ENCODE data around the gene SPEM3. TPM values are rescaled to one million over a fixed set of nuclear protein-coding genes. Genes with fewer than 3 reads are reported as not detected.

The SPEM3 gene
- total RNA-seq, 1 donor from 2014 or later, result not detected

- TF ChIP-seq CTCF (IDR thresholded peaks at IDR 0.05), result no peak
- H3K4me1 Mint-ChIP-seq, result no peaks in the 10 kb centered on the region
- no peaks in the 10 kb centered on the region for H3K9me3 Mint-ChIP-seq
- ChIA-PET POLR2A (interaction anchor here (0.6 kb wide), 1 partner anchor 40 kb away, joined by 10 read pairs; no protein-coding TSS in a partner anchor), CTCF (no interaction called here)
- DNase-seq (no peak), ATAC-seq (ENCODE audit: low read depth) (no peak)
- H3K27me3 Mint-ChIP-seq, result peaks cover 5% of the 10 kb centered on the region
- H3K4me3 Mint-ChIP-seq, result no peak overlapping the region
- intact Hi-C loops (cut with micrococcal nuclease), result no loop called here
- H3K36me3 Mint-ChIP-seq (ENCODE audit: low read depth), result no peaks in the 10 kb centered on the region
- no peak overlapping the region for H3K27ac Mint-ChIP-seq
These were observed 13.8 kb upstream of the SPEM3 start for GRCh38 chr17:7414837-7415236.

- Mint-ChIP-seq H3K27me3 (peaks cover 3% of the 10 kb centered on the region), H3K27ac (no peak overlapping the region), H3K36me3 (ENCODE audit: low read depth) (no peaks in the 10 kb centered on the region), H3K9me3 (no peaks in the 10 kb centered on the region), H3K4me1 (no peaks in the 10 kb centered on the region), H3K4me3 (no peak overlapping the region)
- no peak for TF ChIP-seq CTCF (IDR thresholded peaks at IDR 0.05)
- ATAC-seq (ENCODE audit: low read depth), result no peak
- ChIA-PET CTCF (no interaction called here), POLR2A (no interaction called here)
- intact Hi-C loops (cut with micrococcal nuclease), result no loop called here
- no peak for DNase-seq
These were observed 12.9 kb upstream of the SPEM3 start for GRCh38 chr17:7415784-7416183.

- ChIA-PET POLR2A (interaction anchor here (0.5 kb wide), 1 partner anchor 450 kb away, joined by 4 read pairs; no protein-coding TSS in a partner anchor), CTCF (no interaction called here)
- intact Hi-C loops (cut with micrococcal nuclease), result no loop called here
- Mint-ChIP-seq H3K27ac (no peak overlapping the region), H3K4me1 (no peaks in the 10 kb centered on the region), H3K4me3 (no peak overlapping the region), H3K36me3 (ENCODE audit: low read depth) (no peaks in the 10 kb centered on the region), H3K27me3 (peaks cover 3% of the 10 kb centered on the region), H3K9me3 (no peaks in the 10 kb centered on the region)
- ATAC-seq (ENCODE audit: low read depth) (no peak), DNase-seq (no peak)
- TF ChIP-seq CTCF (IDR thresholded peaks at IDR 0.05), result no peak
These were observed 12.3 kb upstream of the SPEM3 start for GRCh38 chr17:7416323-7416722.

GRCh38 chr17:7417056-7417655, 11.5 kb upstream of the SPEM3 start:
- no peaks in the 10 kb centered on the region for H3K4me1 Mint-ChIP-seq
- H3K36me3 Mint-ChIP-seq (ENCODE audit: low read depth), result no peaks in the 10 kb centered on the region
- ChIA-PET POLR2A (interaction anchor here (0.5 kb wide), 1 partner anchor 449 kb away, joined by 4 read pairs; no protein-coding TSS in a partner anchor), CTCF (no interaction called here)
- no peak for DNase-seq
- H3K27me3 Mint-ChIP-seq, result peaks cover 3% of the 10 kb centered on the region
- no peak for ATAC-seq (ENCODE audit: low read depth)
- H3K9me3 Mint-ChIP-seq, result no peaks in the 10 kb centered on the region
- intact Hi-C loops (cut with micrococcal nuclease), result no loop called here
- H3K4me3 Mint-ChIP-seq, result no peak overlapping the region
- no peak for TF ChIP-seq CTCF (IDR thresholded peaks at IDR 0.05)
- no peak overlapping the region for H3K27ac Mint-ChIP-seq

- TF ChIP-seq CTCF (IDR thresholded peaks at IDR 0.05), result no peak
- CTCF ChIA-PET, result no interaction called here
- H3K9me3 Mint-ChIP-seq, result no peaks in the 10 kb centered on the region
- DNase-seq, result no peak
- H3K36me3 Mint-ChIP-seq (ENCODE audit: low read depth), result no peaks in the 10 kb centered on the region
- intact Hi-C loops (cut with micrococcal nuclease), result no loop called here
- no peak overlapping the region for H3K4me3 Mint-ChIP-seq
- no peak overlapping the region for H3K27ac Mint-ChIP-seq
- POLR2A ChIA-PET, result interaction anchor here (0.6 kb wide), 1 partner anchor 173 kb away, joined by 3 read pairs; no protein-coding TSS in a partner anchor
- H3K4me1 Mint-ChIP-seq, result no peaks in the 10 kb centered on the region
- ATAC-seq (ENCODE audit: low read depth), result no peak
- peaks cover 3% of the 10 kb centered on the region for H3K27me3 Mint-ChIP-seq
These were observed 10.0 kb upstream of the SPEM3 start for GRCh38 chr17:7418472-7419152.

Measured in activated B cell treated with CpG ODN at 0.5 μM for 24 hours (primary cell).